WTC11 (cell line): ENCODE results near the gene KCNN1. TPM values are rescaled to one million over a fixed set of nuclear protein-coding genes. Genes with fewer than 3 reads are reported as not detected.

Experiments used
- ATAC-seq: fragments of 200-7000 bp; cut with Tn5 transposase; 2 replicates; pipeline ENCODE4 v1.10.0; 2021; ENCODE audit warnings: mild to moderate bottlenecking, moderate library complexity
- CTCF ChIA-PET: fragments of 300-600 bp; sonication (Branson Sonifier 250); formaldehyde crosslinking; loops from one replicate; lab custom pipeline; 2021; ENCODE audit warnings: antibody characterized with exemption; lab: Charles Lee
- POLR2A ChIA-PET: fragments of 350-600 bp; sonication (Branson Sonifier 250); formaldehyde crosslinking; loops from one replicate; lab custom pipeline; 2021; ENCODE audit warnings: antibody characterized with exemption; lab: Charles Lee
- DNase-seq: peaks from one replicate; pipeline ENCODE4 v3.0.0; 2021; ENCODE audit warnings: low spot score
- H3K27ac Mint-ChIP-seq: 2 replicates; pipeline ENCODE4 v1.8.0; 2021; ENCODE audit warnings: mixed read lengths
- H3K27me3 Mint-ChIP-seq: 2 replicates; pipeline ENCODE4 v1.8.0; 2021; ENCODE audit warnings: low read depth, mild to moderate bottlenecking, moderate library complexity, mixed read lengths
- H3K36me3 Mint-ChIP-seq: 2 replicates; pipeline ENCODE4 v1.8.0; 2021; ENCODE audit warnings: mixed read lengths
- H3K4me1 Mint-ChIP-seq: 2 replicates; pipeline ENCODE4 v1.8.0; 2022; ENCODE audit warnings: mixed read lengths
- H3K4me3 Mint-ChIP-seq: 2 replicates; pipeline ENCODE4 v1.8.0; 2021; ENCODE audit warnings: mild to moderate bottlenecking, moderate library complexity, mixed read lengths
- H3K9me3 Mint-ChIP-seq: 2 replicates; pipeline ENCODE4 v1.8.0; 2021; ENCODE audit warnings: mixed read lengths
- CBFB ChIP-seq: sonication (generic); formaldehyde crosslinking; IDR thresholded peaks from 2 replicates; pipeline ENCODE4 v1.8.1; 2022; ENCODE audit warnings: mild to moderate bottlenecking, low read depth, missing genetic modification reagents
- ESRRA ChIP-seq: sonication (generic); formaldehyde crosslinking; IDR thresholded peaks from 2 replicates; pipeline ENCODE4 v1.8.1; 2022; ENCODE audit warnings: mild to moderate bottlenecking, missing genetic modification reagents, borderline replicate concordance
- ETV6 ChIP-seq: sonication (generic); formaldehyde crosslinking; IDR thresholded peaks from 2 replicates; pipeline ENCODE4 v1.8.1; 2022; ENCODE audit warnings: mild to moderate bottlenecking, missing genetic modification reagents
- FOXP1 ChIP-seq: sonication (generic); formaldehyde crosslinking; IDR thresholded peaks from 2 replicates; pipeline ENCODE4 v1.8.0; 2022; ENCODE audit warnings: missing genetic modification reagents, mild to moderate bottlenecking, moderate library complexity, borderline replicate concordance
- MLX ChIP-seq: sonication (generic); formaldehyde crosslinking; IDR thresholded peaks from 2 replicates; pipeline ENCODE4 v1.8.1; 2023; ENCODE audit warnings: mild to moderate bottlenecking, missing genetic modification reagents, moderate library complexity
- MXD4 ChIP-seq: fragments of 250-450 bp; sonication (Bioruptor Pico); IDR thresholded peaks from 2 replicates; pipeline ENCODE4 v1.8.0; 2021; ENCODE audit warnings: mild to moderate bottlenecking, moderate library complexity, borderline replicate concordance
- SMAD3 ChIP-seq: sonication (generic); formaldehyde crosslinking; IDR thresholded peaks from 2 replicates; pipeline ENCODE4 v1.8.0; 2022; ENCODE audit warnings: missing genetic modification reagents, mild to moderate bottlenecking, borderline replicate concordance
- TEAD1 ChIP-seq: sonication (generic); formaldehyde crosslinking; IDR thresholded peaks from 2 replicates; pipeline ENCODE4 v1.8.0; 2022; ENCODE audit warnings: mild to moderate bottlenecking, missing genetic modification reagents
- TP53 ChIP-seq: sonication (generic); formaldehyde crosslinking; IDR thresholded peaks from 2 replicates; pipeline ENCODE4 v1.8.1; 2023; ENCODE audit warnings: mild to moderate bottlenecking, missing genetic modification reagents
- ZNF138 ChIP-seq: sonication (generic); formaldehyde crosslinking; conservative IDR thresholded peaks from 2 replicates; pipeline ENCODE4 v1.8.1; 2022; ENCODE audit warnings: mild to moderate bottlenecking, moderate library complexity, missing genetic modification reagents
- ZNF263 ChIP-seq: sonication (generic); formaldehyde crosslinking; IDR thresholded peaks from 2 replicates; pipeline ENCODE4 v1.8.1; 2022; ENCODE audit warnings: low read depth, mild to moderate bottlenecking, moderate library complexity, missing genetic modification reagents
- ZNF423 ChIP-seq: fragments of 250-450 bp; sonication (Bioruptor Pico); IDR thresholded peaks from 2 replicates; pipeline ENCODE4 v2.1.2; 2022; ENCODE audit warnings: mild to moderate bottlenecking, moderate library complexity
- ZNF671 ChIP-seq: fragments of 250-450 bp; sonication (Bioruptor Pico); IDR thresholded peaks from 2 replicates; pipeline ENCODE4 v1.8.0; 2021; ENCODE audit warnings: mild to moderate bottlenecking
- total RNA-seq: library from RNA; stranded (reverse); gene quantifications from 3 replicates; pipeline ENCODE4 v1.2.3, GENCODE V29; 2021
- TF ChIP-seq, protein P1 (sequence below): fragments of 200-600 bp; IDR thresholded peaks from 2 replicates; pipeline ENCODE4 v1.8.0; 2022; ENCODE audit warnings: antibody characterized with exemption
- TF ChIP-seq, protein P2 (sequence below): sonication (generic); formaldehyde crosslinking; IDR thresholded peaks from 2 replicates; pipeline ENCODE4 v1.8.1; 2023; ENCODE audit warnings: mild to moderate bottlenecking, missing genetic modification reagents, moderate library complexity
- TF ChIP-seq, protein P3 (sequence below): sonication (generic); formaldehyde crosslinking; IDR thresholded peaks from 2 replicates; pipeline ENCODE4 v1.8.0; 2023; ENCODE audit warnings: mild to moderate bottlenecking, missing genetic modification reagents
- TF ChIP-seq, protein P4 (sequence below): sonication (generic); formaldehyde crosslinking; IDR thresholded peaks from 2 replicates; pipeline ENCODE4 v1.8.0; 2022; ENCODE audit warnings: missing genetic modification reagents
- TF ChIP-seq, protein P5 (sequence below): sonication (generic); formaldehyde crosslinking; IDR thresholded peaks from 2 replicates; pipeline ENCODE4 v1.8.1; 2022; ENCODE audit warnings: missing genetic modification reagents, borderline replicate concordance
- TF ChIP-seq, protein P6 (sequence below): sonication (generic); formaldehyde crosslinking; IDR thresholded peaks from 2 replicates; pipeline ENCODE4 v1.8.0; 2022; ENCODE audit warnings: mild to moderate bottlenecking, missing genetic modification reagents

Gene KCNN1
- total RNA-seq, 1 experiment from 2014 or later = 15.3 TPM

- Mint-ChIP-seq H3K36me3 (peaks cover 10% of the 10 kb centered on the region; the same call in 1 of the 2 replicates), H3K27ac (no peak overlapping the region), H3K27me3 (peaks cover 23% of the 10 kb centered on the region), H3K4me1 (no peaks in the 10 kb centered on the region), H3K9me3 (peaks cover 12% of the 10 kb centered on the region; the same call in 1 of the 2 replicates), H3K4me3 (no peak overlapping the region)
- POLR2A ChIA-PET = no interaction called here
- TF ChIP-seq, protein P1, sequence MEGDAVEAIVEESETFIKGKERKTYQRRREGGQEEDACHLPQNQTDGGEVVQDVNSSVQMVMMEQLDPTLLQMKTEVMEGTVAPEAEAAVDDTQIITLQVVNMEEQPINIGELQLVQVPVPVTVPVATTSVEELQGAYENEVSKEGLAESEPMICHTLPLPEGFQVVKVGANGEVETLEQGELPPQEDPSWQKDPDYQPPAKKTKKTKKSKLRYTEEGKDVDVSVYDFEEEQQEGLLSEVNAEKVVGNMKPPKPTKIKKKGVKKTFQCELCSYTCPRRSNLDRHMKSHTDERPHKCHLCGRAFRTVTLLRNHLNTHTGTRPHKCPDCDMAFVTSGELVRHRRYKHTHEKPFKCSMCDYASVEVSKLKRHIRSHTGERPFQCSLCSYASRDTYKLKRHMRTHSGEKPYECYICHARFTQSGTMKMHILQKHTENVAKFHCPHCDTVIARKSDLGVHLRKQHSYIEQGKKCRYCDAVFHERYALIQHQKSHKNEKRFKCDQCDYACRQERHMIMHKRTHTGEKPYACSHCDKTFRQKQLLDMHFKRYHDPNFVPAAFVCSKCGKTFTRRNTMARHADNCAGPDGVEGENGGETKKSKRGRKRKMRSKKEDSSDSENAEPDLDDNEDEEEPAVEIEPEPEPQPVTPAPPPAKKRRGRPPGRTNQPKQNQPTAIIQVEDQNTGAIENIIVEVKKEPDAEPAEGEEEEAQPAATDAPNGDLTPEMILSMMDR = no peak
- TF ChIP-seq, protein P2, sequence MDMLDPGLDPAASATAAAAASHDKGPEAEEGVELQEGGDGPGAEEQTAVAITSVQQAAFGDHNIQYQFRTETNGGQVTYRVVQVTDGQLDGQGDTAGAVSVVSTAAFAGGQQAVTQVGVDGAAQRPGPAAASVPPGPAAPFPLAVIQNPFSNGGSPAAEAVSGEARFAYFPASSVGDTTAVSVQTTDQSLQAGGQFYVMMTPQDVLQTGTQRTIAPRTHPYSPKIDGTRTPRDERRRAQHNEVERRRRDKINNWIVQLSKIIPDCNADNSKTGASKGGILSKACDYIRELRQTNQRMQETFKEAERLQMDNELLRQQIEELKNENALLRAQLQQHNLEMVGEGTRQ (CRISPR knock-in tag) = no peak
- TF ChIP-seq, protein P3, sequence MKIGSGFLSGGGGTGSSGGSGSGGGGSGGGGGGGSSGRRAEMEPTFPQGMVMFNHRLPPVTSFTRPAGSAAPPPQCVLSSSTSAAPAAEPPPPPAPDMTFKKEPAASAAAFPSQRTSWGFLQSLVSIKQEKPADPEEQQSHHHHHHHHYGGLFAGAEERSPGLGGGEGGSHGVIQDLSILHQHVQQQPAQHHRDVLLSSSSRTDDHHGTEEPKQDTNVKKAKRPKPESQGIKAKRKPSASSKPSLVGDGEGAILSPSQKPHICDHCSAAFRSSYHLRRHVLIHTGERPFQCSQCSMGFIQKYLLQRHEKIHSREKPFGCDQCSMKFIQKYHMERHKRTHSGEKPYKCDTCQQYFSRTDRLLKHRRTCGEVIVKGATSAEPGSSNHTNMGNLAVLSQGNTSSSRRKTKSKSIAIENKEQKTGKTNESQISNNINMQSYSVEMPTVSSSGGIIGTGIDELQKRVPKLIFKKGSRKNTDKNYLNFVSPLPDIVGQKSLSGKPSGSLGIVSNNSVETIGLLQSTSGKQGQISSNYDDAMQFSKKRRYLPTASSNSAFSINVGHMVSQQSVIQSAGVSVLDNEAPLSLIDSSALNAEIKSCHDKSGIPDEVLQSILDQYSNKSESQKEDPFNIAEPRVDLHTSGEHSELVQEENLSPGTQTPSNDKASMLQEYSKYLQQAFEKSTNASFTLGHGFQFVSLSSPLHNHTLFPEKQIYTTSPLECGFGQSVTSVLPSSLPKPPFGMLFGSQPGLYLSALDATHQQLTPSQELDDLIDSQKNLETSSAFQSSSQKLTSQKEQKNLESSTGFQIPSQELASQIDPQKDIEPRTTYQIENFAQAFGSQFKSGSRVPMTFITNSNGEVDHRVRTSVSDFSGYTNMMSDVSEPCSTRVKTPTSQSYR (CRISPR knock-in tag) = no peak
- no peak for TF ChIP-seq ESRRA (CRISPR knock-in tag)
- TF ChIP-seq CBFB (CRISPR knock-in tag) = no peak
- TF ChIP-seq, protein P4, sequence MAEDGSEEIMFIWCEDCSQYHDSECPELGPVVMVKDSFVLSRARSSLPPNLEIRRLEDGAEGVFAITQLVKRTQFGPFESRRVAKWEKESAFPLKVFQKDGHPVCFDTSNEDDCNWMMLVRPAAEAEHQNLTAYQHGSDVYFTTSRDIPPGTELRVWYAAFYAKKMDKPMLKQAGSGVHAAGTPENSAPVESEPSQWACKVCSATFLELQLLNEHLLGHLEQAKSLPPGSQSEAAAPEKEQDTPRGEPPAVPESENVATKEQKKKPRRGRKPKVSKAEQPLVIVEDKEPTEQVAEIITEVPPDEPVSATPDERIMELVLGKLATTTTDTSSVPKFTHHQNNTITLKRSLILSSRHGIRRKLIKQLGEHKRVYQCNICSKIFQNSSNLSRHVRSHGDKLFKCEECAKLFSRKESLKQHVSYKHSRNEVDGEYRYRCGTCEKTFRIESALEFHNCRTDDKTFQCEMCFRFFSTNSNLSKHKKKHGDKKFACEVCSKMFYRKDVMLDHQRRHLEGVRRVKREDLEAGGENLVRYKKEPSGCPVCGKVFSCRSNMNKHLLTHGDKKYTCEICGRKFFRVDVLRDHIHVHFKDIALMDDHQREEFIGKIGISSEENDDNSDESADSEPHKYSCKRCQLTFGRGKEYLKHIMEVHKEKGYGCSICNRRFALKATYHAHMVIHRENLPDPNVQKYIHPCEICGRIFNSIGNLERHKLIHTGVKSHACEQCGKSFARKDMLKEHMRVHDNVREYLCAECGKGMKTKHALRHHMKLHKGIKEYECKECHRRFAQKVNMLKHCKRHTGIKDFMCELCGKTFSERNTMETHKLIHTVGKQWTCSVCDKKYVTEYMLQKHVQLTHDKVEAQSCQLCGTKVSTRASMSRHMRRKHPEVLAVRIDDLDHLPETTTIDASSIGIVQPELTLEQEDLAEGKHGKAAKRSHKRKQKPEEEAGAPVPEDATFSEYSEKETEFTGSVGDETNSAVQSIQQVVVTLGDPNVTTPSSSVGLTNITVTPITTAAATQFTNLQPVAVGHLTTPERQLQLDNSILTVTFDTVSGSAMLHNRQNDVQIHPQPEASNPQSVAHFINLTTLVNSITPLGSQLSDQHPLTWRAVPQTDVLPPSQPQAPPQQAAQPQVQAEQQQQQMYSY (CRISPR knock-in tag) = no peak
- TF ChIP-seq TP53 (CRISPR knock-in tag) = no peak
- TF ChIP-seq MXD4 = no peak
- TF ChIP-seq TEAD1 (CRISPR knock-in tag) = no peak
- TF ChIP-seq ZNF671 (CRISPR knock-in tag) = no peak
- TF ChIP-seq MLX (CRISPR knock-in tag) = no peak
- DNase-seq = no peak
- no peak for ATAC-seq
- CTCF ChIA-PET = interaction anchor here (0.8 to 2.0 kb wide), 3 partner anchors 12 to 216 kb away, joined by 3 to 6 read pairs (median 5); partner anchors contain the start of genes CCDC124 and RPL18A
Measured at GRCh38 chr19:17920527-17920926, 46.4 kb upstream of the KCNN1 start.

- CTCF ChIA-PET = interaction anchor here (0.8 kb wide), 1 partner anchor 76 kb away, joined by 3 read pairs; no protein-coding TSS in a partner anchor
- POLR2A ChIA-PET = no interaction called here
- no peak for DNase-seq
- TF ChIP-seq ZNF138 (no peak), SMAD3 (CRISPR knock-in tag) (no peak), ETV6 (CRISPR knock-in tag) (no peak), ZNF423 (no peak), FOXP1 (CRISPR knock-in tag) (no peak), ZNF263 (CRISPR knock-in tag) (no peak)
- TF ChIP-seq, protein P5, sequence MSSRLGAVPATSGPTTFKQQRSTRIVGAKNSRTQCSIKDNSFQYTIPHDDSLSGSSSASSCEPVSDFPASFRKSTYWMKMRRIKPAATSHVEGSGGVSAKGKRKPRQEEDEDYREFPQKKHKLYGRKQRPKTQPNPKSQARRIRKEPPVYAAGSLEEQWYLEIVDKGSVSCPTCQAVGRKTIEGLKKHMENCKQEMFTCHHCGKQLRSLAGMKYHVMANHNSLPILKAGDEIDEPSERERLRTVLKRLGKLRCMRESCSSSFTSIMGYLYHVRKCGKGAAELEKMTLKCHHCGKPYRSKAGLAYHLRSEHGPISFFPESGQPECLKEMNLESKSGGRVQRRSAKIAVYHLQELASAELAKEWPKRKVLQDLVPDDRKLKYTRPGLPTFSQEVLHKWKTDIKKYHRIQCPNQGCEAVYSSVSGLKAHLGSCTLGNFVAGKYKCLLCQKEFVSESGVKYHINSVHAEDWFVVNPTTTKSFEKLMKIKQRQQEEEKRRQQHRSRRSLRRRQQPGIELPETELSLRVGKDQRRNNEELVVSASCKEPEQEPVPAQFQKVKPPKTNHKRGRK (CRISPR knock-in tag) = no peak
- TF ChIP-seq, protein P4 (CRISPR knock-in tag) = no peak
- TF ChIP-seq, protein P6, sequence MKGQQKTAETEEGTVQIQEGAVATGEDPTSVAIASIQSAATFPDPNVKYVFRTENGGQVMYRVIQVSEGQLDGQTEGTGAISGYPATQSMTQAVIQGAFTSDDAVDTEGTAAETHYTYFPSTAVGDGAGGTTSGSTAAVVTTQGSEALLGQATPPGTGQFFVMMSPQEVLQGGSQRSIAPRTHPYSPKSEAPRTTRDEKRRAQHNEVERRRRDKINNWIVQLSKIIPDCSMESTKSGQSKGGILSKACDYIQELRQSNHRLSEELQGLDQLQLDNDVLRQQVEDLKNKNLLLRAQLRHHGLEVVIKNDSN (CRISPR knock-in tag) = no peak
Measured at GRCh38 chr19:17922138-17922537, 44.8 kb upstream of the KCNN1 start.

More at GRCh38 chr19:17922138-17922537, 44.8 kb upstream of the KCNN1 start:
- Mint-ChIP-seq H3K4me3 (no peak overlapping the region), H3K27me3 (peaks cover 13% of the 10 kb centered on the region), H3K27ac (no peak overlapping the region), H3K9me3 (peaks cover 6% of the 10 kb centered on the region; the same call in 1 of the 2 replicates), H3K4me1 (no peaks in the 10 kb centered on the region), H3K36me3 (0 out of 2 replicates have a peak, but pooled peaks cover 3% of the 10 kb centered on the region)
- no peak for ATAC-seq
